EL (cell line): ENCODE measurements around the gene CEP19.
"Not testable (repeated sequence)": the region's sequence is repeated elsewhere in the genome, so short reads cannot be mapped to it uniquely, and the experiment has no call there.

Experiments used
- DNase-seq: peaks from one replicate; pipeline ENCODE4 v3.0.0-alpha.2; 2016

Gene CEP19, protein sequence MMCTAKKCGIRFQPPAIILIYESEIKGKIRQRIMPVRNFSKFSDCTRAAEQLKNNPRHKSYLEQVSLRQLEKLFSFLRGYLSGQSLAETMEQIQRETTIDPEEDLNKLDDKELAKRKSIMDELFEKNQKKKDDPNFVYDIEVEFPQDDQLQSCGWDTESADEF

DNA sequence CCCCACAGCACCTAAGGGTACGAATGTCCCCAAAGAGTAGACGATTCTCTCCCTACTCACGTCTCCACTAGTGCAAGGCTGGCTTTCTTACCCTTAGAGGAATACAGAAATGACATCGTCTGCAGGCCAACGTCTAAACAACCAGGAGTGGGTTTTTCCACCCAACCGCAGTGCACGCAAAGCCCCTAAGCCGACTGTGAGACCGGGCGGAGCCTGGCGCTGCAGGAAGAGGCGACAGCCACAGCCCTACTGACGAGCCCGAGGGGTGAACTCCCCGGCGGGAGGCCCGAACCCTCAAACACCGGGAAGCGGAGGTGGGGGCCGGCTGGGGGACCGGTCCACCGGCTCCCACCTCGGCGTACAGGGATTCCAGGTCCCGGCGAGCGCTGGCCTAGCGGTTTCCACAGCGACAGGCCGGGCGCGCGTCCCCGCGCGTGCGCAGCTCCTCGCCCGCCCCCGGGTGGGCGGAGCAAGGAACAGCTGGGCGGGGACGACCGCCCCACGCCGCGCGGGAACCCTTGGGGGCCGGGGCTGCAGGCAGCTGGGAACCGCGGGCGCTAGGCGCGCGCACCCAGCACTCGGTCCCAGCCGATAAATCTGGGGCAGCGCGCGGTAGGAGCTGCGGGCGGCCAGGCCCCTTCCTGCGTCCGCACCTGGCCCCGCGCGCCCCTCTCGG lies at the start of gene CEP19, which contains the start of gene PIGX:
Gene CEP19, minus strand, starts transcription at position 413 of the 676 bp plus-strand sequence. CDS start 3,593 bp downstream, outside the sequence.
Gene PIGX, plus strand, starts transcription at position 540 of the 676 bp plus-strand sequence.
- DNase-seq = peak; percentile 86

DNA sequence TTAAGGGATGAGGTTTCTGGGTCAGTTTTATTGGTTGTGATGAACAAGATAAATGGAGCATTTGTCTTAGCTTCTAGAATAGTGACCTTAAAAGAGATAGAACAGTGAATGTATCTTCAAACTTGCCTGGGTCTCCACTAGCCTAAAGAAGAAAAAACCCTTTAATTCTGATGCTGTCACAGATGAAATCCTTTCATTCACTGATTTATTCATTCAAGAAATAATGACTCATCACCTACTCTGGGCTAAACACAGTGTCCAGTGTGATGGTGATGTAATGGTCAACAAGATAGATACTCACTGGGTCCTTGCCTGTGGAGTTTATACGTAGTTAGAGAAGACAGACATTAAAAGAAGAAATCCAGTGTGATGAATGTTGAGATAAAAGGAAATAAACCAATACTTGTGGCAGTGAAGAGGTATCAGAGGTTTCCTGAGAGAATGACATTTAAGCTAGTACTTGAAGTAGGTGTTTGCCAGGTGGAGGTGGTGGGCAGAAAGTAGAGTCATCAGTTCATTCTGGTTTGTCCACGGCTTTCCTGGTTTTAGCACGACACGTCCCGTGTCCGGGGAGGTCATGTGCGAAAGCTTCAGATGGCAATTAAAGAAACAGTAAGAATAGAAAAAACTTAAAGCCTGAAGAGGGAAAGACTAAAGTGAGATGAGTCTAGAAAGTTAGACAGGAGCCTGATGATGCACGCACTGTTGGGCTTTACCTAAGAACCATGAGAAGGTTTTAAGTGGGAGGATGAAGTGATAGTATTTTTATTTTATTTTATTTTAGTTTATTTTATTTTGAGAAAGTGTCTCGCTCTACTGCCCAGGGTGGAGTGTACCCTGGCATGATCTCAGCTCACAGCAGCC lies 46.1 kb upstream of the CEP19 start:
- peak; percentile 75 for DNase-seq

DNA sequence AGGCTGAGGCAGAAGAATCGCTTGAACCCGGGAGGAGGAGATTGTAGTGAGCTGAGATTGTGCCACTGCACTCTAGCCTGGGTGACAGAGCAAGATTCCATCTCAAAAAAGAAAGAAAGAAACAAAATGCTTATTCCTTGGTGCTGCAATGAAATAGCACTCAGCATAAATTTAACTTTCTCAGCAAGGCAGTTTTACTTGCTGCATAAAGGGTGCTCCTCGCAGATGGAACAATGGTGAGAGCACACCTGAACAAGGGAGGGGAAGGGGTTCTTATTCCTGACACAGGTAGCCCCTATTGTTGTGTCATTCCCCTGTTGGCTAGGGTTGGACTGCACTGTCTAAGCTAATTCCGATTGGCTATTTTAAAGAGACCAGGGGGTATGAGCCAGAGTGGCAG lies 44.7 kb upstream of the CEP19 start:
- DNase-seq = no peak

DNA sequence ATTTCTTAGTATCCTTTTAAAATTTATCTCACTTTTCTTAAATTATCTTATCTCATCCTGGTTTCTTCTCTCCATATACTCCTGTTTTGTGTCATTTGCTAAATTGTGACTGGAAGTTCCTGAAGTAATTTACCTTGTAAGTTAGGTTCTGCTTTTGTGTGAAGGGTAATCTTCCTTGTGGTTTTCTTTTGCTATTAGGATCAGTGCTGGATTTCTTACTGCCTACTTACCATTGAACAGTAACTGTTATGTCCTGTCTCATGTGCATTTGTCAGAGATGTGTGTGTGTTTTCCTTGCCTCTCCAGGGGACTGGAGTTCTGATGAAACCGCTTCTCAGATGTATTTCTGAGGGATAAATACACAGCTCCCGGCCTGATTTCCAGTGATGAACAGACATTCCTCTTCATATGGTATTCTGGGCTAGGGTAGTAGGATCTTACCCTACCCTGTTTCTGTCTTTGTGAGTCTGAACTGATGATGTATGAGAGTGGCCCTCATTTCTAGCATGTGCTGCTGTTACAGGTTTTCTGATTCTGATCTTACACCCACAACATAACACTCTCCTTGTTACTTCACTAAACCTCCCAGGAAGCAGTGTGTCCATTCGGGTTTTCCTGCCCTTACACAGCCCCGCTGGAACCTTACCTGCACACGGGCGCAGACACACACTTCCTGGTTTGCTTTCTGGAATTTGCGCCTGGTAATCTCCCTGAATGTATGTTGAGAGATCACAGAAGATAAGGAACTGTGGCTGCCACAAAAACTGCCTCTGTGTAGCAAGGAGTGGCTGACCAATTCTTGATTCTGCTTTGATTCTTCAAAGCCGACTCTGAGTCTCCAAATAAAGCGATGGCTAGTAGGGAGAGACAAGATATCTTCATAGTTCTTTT lies 42.3 kb upstream of the CEP19 start:
- DNase-seq = no peak

DNA sequence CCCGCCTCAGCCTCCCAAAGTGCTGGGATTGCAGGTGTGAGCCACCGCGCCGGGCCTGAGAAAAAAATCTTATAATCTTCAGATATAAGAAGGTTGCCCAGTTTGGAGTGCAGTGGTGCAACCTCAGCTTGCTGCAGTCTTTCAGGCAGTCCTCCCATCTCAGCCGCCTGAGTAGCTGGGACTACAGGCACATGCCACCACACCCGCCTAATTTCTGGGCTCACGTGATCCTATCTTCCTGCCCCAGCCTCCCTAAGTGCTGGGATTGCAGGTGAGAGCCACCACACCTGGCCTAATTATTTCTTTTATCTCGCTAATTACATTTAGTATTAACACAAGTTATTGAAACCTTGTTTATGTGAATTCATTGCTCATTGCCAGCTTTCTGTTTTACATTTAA lies 41.2 kb upstream of the CEP19 start:
- DNase-seq = no peak

DNA sequence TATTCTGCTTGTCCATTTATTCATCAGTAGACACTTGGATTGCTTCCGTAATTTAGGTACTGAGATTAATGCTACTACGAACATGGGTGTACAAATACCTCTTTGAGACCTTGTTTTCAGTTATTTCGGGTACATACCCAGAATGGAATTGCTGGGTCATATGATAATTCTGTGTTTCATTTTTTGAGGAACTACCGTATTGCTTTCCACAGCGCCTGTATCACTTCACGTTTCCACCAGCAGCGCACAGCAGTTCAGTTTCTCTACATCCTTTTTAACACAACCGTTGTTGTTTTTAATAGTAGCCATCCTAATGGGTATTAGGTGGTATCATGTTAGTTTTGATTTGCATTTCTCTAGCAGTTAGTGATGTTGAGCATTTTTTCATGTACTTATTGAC lies 37.1 kb upstream of the CEP19 start:
- DNase-seq = no peak

DNA sequence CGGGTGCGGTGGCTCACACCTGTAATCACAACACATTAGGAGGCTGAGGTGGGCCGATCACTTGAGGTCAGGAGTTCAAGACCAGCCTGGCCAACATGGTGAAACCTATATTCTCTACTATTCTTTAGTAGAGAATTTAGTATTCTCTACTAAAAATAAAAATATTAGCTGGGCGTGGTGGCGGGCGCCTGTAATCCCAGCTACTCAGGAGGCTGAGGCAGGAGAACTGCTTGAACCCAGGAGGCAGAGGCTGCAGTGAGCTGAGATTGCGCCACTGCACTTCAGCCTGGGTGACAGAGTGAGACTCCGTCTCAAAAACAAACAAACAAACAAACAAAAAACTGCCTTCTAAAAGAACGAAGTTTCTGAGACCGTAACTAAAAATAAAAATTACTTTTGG lies 31.5 kb upstream of the CEP19 start:
- DNase-seq = not testable (repeated sequence)

DNA sequence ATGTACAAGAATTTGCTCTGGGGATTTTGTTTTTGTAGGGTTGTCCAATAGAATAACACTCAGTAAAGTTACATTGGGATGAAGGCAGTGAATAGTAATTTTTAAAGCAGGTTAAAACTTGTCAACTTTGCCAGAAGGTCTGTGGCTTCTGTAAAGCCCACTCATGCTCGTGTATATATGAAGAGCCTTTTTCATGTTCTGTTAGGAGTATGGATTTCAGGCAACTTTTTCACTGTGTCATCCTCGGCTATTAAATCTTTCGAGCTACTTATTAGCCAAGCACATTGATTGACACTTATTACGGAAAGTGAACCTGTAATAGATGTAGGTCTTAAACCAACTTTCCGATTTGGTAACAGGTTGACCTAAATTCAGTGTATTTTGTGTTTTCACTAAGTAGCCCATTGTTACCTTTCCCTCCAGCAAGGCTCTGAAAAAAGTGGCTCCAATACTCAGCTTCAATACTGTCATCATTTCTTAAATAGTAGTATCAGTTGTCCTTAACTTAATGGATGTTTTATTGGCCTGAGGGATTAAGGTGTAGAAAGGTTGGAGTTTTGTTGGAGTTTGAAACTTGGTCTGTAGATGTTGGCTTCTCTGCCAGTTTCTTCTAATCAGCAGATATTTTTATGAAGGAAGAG lies 29.3 kb upstream of the CEP19 start:
- DNase-seq = no peak

DNA sequence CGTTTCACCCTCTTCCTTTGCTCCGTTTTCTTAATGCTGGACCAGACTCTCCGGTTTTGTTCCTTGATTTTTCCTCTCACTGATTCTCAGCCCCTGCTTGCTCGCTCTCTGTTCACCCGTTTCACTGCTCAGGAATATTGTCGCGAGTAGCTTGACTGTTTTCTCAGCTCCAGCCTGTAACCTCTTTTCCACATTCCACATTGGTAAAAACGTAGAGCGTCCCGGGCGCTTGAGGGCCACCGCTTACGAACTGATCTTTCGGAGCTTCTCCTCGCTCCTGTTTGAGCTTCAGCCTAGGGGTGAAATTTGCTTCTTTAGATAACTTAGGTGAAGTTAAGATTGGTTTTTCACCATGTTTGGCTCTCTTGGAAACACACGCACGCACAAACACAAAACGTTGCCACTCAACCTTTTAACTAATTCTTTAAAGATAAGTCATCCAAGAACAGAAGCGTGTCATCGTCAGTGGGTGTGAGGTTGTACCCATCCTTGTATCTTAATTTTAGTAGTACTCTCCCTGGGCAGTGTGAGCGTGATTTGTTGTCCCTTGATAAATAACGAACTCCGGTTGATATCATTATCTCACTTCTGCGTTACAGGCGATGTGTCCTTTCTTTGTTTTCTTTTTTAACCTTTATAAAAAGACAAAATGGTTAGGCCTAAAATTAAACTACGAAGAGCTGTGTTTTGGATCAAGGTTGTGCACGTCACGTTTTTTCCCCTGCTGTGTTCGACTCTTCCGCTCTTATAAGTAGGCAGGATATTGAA lies 28.6 kb upstream of the CEP19 start:
- DNase-seq = peak; percentile 63

DNA sequence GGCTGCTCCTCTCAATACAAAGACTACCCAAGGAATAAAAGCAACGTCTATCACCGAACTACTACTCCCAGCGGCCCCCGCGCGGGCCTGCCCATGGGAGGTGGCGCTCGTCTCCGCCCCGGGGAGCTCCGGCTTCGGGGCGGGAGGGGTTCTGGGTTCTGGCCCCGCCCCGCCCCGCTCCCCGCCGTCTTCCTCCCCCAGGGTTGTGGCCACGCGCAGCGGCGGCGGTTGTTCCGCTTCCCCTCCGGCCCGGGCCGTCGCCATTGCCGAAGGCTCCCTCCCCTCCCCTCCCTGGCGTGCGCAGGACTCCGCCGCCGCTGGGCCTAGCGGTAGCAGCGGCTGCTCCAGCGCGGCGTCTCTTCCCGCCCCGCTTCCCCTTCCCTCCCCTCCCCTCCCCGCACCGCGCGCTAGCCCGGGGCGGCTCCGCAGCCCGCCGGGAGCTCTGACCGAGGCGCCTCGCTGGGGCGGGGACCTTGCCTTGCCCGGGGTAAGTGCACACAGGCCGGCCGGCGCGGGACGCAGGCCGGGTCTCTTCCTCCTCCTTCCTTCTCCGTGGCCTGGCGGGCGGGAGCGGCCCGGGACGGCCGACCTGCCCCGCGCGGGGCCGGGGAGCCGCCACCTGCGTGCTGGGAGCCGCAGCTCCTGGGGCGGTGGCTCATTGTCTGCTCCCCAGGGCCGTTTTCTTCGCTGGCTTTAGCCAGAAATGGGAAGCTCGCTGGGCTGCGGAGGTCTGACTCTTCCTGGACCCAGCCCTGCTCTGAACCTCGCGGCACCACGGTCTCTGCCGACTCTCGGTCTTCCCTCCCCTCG lies 27.8 kb upstream of the CEP19 start, which contains the start of gene PAK2:
Gene PAK2, plus strand, starts transcription at position 187 of the 810 bp plus-strand sequence. CDS start 42,790 bp downstream, outside the sequence.
- DNase-seq = peak; percentile 91

DNA sequence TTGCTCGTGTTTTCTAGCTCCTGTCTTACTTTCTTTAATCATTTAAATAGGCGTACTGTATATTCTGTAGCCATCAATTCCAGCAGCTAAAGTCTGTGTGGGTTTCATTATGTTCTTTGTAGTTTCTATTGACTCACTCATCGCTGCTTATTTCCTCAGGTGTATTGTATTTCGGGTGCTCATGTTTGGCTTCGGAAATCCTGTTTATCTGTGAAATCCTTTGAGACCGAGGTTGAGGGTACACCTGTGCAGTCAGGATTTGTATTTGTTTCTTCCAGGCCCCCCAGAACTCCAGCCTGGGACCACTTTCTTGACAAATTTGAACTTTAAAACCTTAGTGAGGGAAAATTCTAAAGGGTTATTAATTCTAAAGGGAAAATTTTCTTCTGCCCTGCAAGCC lies 25.6 kb upstream of the CEP19 start:
- no peak for DNase-seq

DNA sequence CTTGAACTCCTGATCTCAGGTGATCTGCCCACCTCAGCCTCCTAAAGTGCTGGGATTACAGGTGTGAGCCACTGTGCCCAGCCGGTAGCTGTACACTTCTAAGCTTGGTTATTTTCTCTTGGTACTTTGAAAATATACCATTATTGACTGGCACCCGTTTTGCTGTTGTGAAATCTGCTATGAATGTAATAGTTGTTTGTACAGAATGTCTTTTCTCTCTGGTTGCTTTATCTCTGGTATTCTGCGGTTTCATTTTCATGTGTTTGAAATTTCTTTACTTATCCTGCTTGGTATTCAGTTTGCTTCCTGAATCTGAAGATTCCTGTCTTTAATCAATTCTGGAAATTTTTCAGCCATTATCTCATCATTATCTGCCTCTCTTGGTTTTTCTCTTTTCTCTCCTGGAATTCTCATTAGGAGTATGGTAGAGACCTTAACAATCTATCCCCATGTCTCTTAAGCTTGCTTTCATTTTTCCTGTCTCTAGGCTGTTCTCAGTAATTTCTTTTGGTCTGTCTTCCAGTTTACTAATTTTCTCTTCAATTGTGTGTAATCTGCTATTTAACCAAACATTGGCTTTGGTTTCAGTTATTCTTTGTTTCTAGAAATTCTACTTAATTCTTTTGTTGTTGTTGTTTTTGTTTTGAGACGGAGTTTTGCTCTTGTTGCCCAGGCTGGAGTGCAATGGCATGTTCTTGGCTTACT lies 24.8 kb upstream of the CEP19 start:
- DNase-seq = no peak

DNA sequence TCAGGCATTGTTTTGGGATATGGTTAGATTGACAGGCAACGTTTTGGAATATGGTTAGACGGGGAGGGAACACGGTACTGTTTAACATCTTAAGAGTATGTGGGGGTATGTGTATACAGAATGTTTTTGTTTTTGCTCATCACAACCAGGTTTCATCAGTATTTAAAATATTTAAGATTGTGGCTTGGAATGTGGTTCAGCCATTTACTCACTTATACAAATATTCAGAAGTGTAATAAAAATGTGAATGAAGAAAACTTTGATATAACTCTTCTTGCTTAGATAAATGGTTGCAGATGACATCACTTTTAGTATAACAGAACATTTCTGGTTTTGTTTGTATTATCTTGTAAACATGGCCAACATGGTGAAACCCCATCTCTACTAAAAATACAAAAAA lies 23.7 kb upstream of the CEP19 start:
- DNase-seq = peak; percentile 75

DNA sequence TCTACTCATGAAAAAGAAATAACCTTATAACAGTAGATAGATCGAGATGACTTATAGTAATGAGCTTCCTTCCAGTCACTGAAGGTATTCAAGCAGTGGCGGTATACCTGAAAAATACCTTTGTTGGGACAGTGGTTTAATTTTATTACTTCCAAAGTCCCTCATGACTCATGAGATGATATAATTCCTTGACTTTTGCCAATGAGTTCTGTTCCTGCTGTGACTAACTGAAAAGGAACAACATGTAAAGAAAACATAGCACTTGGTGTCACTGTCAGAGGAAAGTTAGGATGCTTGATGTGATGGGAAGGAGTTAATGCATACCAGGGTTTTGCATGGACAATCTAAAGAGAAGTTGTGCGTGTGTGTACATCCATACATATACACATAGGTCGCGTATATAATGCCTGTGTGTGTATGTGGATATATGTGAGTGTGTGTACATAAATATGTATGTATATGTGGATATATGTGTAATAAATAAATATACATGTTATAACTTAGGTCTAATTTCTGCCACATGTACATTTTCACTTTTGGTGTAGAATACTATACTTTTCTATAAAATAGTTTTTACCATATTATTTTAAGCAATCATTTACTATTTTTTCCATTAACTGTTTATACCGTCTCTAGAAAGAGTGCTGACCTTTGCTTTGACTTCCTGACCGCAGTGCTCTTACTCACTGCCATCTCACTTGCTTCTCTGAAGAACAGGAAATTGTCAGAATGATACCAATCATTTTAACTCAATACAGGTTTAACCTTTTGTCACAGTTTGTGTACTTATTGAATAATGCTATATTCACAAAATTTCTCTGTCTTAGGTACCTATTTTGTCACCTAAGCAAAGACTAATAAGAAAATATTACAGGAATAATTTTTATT lies 15.0 kb upstream of the CEP19 start:
- peak; percentile 70 for DNase-seq

DNA sequence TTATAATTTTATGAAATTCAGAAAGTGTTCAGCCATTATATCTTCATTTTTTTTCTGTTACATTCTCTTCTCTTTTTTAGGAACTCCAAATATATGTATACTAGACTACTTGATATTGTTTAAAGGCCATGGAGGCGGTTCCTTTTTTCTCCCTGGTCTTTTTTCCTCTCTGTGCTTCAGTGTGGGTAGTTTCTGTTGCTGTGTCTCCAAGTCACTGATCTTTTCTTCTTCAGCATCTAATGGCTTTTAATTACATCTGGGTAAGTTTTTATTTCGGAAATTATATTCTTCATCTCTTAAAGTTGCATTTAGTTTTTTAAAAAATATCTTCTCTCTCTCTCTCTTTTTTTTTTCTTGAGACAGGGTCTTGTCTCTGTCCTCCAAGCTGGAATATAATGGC lies 9.0 kb upstream of the CEP19 start:
- no peak for DNase-seq

DNA sequence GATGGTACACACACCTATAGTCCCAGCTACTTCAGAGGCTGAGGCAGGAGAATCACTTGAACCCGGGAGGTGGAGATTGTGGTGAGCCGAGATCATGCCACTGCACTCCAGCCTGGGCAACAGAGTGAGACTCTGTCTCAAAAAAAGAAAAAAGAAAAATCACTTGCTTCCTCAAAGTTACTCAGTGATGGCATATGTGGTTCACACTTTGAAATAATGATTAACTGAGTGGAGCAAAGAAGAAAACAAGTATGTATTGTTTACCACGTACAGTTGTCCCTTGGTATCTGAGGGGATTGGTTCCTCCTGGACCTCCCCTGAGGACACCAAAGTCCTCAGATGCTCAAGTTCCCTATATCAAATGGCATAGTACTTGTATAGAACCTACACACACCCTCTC lies 5.1 kb upstream of the CEP19 start:
- DNase-seq = not testable (repeated sequence)

DNA sequence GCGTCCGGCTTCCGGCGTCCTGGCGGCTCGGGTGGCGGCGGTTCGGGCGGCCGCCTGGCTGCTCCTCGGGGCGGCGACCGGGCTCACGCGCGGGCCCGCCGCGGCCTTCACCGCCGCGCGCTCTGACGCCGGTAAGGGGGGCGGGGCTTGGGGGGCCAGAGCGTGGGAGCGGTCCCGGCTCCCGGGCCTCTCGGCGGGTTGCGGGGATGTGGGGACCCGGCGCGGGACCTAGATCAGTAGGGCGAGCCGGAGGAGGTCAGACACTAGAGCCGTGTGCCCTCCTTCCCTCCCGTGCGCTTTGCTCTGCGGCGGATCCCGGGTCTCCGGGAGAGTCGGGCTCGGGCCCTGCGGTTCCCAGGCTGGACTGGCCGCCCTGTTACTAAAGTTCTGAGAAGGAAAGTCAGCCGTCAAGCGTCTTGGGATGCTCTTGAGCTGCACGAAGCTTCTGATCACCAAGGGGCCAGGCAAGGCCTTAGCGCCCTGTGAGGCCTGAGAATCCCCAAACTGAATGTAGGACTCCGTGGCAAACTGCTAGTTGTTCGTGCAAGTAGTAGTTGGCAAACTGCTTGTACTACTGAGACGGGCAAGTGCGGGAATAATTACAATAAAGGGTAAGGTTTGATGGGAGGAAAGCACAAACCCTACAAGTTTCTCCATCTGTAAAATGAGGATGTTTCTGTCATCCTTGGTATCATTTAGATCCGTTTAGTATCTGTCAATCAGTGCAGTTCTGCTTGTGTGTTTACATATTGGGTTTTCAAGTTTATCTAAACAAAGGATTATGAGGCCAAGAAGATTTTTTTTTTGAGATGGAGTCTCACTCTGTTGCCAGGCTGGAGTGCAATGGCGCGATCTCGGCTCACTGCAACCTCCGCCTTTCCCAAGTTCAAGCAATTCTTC lies 714 bp upstream of the CEP19 start:
- DNase-seq = no peak

DNA sequence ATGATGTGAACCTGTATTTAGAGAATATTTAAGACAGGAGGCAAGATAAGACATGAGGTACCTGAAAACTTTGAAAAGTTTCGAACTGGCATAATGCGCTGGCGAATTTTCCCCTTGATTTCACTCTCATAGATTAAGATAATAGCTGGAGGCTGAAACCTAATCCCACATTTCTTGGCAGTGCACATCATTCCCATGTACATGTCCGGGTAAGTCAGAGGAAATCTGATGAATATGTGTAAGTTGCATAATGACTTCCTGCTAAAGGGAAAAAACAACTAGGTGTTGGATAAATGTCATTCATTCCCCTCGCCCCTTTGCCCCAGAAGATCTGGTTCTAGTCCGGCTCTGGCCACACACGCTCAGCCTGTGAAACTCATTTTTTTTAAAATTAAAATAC lies 3.6 kb downstream of the CEP19 start:
- DNase-seq = no peak
